ENCODE data around the gene JAKMIP2.

JAKMIP2 gene

GRCh38 chr5:147697380-147697779 lies 85.1 kb downstream of the JAKMIP2 start:
- TF ChIP-seq OSR1 (CRISPR knock-in tag; IDR thresholded peaks at IDR 0.05) (no peak), TCF4 (CRISPR knock-in tag; IDR thresholded peaks at IDR 0.05; ENCODE audit: borderline replicate concordance) (no peak), SNAI2 (CRISPR knock-in tag; IDR thresholded peaks at IDR 0.05) (no peak), TSHZ2 (CRISPR knock-in tag; IDR thresholded peaks at IDR 0.05) (no peak), CSDC2 (CRISPR knock-in tag; IDR thresholded peaks at IDR 0.05) (no peak), CREB5 (CRISPR knock-in tag; IDR thresholded peaks at IDR 0.05; ENCODE audit: low read depth) (no peak), RARB (CRISPR knock-in tag; IDR thresholded peaks at IDR 0.05) (no peak), ISL1 (CRISPR knock-in tag; IDR thresholded peaks at IDR 0.05) (no peak), BACH2 (CRISPR knock-in tag; IDR thresholded peaks at IDR 0.05; ENCODE audit: borderline replicate concordance) (no peak), CSRNP3 (CRISPR knock-in tag; IDR thresholded peaks at IDR 0.05) (no peak)
- TF ChIP-seq, protein P1, sequence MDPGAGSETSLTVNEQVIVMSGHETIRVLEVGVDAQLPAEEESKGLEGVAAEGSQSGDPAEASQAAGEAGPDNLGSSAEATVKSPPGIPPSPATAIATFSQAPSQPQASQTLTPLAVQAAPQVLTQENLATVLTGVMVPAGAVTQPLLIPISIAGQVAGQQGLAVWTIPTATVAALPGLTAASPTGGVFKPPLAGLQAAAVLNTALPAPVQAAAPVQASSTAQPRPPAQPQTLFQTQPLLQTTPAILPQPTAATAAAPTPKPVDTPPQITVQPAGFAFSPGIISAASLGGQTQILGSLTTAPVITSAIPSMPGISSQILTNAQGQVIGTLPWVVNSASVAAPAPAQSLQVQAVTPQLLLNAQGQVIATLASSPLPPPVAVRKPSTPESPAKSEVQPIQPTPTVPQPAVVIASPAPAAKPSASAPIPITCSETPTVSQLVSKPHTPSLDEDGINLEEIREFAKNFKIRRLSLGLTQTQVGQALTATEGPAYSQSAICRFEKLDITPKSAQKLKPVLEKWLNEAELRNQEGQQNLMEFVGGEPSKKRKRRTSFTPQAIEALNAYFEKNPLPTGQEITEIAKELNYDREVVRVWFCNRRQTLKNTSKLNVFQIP (CRISPR knock-in tag; IDR thresholded peaks at IDR 0.05; ENCODE audit: borderline replicate concordance, low read depth): no peak

DNA sequence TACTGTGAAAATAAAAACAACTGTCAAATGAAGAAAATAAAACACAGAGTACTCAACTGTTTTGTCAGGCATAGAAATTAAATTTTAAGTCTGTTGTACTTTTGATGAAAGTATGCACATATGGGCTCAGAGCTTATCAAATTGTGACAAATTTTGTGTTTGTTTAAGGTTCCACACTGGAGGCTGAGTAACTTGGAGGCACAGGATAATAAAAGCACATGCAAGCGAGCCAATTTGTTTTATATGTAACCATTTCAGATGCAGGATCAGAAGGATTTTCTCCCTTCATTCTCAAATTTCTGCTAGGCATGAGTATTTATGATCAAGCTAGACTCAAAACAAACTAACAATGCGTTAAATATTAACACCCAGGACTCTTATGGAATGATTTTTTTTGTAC lies 87.8 kb downstream of the JAKMIP2 start:
- TF ChIP-seq ZFP30 (CRISPR knock-in tag; IDR thresholded peaks at IDR 0.05) (no peak), TOX (CRISPR knock-in tag; IDR thresholded peaks at IDR 0.05; ENCODE audit: borderline replicate concordance) (no peak), OSR1 (CRISPR knock-in tag; IDR thresholded peaks at IDR 0.05) (no peak), BACH2 (CRISPR knock-in tag; IDR thresholded peaks at IDR 0.05; ENCODE audit: borderline replicate concordance) (no peak), TSHZ2 (CRISPR knock-in tag; IDR thresholded peaks at IDR 0.05) (no peak), ZNF8 (CRISPR knock-in tag; IDR thresholded peaks at IDR 0.05) (no peak)
- no peak for ATAC-seq

More at GRCh38 chr5:147697380-147697779, 85.1 kb downstream of the JAKMIP2 start:
- ATAC-seq: no peak

DNA sequence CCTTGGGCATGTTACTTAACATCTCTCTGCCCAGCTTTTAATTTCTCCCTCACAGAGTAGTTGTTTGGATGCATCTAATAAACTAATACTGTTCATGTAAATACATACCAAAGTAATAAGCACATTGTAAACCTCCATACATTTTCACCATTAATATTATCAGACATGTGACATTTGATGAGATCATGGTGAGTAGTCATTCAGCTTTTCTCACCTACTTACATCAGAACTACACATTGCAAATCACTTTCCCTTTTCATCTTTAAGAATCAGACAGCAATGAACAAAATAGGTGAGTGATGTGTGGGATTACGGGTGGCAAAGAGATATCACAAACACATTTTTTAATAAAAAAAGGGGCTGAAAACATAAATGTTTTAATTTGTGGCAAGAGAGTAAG lies 89.3 kb downstream of the JAKMIP2 start:
- TF ChIP-seq, protein P1 (CRISPR knock-in tag; IDR thresholded peaks at IDR 0.05; ENCODE audit: borderline replicate concordance, low read depth): no peak
- TF ChIP-seq CSRNP3 (CRISPR knock-in tag; IDR thresholded peaks at IDR 0.05) (no peak), ZC3H10 (CRISPR knock-in tag; IDR thresholded peaks at IDR 0.05) (no peak), ZNF70 (CRISPR knock-in tag; IDR thresholded peaks at IDR 0.05) (no peak), TSHZ2 (CRISPR knock-in tag; IDR thresholded peaks at IDR 0.05) (no peak), ZNF8 (CRISPR knock-in tag; IDR thresholded peaks at IDR 0.05) (no peak), BACH2 (CRISPR knock-in tag; IDR thresholded peaks at IDR 0.05; ENCODE audit: borderline replicate concordance) (no peak)
- ATAC-seq: no peak

Data from SK-N-SH treated with all-trans-retinoic acid at 6 μM for 48 hours (cell line).